ENCODE measurements around the gene NRP1.
"Not testable (repeated sequence)": the region's sequence is repeated elsewhere in the genome, so short reads cannot be mapped to it uniquely, and the experiment has no call there.

Gene NRP1

DNA sequence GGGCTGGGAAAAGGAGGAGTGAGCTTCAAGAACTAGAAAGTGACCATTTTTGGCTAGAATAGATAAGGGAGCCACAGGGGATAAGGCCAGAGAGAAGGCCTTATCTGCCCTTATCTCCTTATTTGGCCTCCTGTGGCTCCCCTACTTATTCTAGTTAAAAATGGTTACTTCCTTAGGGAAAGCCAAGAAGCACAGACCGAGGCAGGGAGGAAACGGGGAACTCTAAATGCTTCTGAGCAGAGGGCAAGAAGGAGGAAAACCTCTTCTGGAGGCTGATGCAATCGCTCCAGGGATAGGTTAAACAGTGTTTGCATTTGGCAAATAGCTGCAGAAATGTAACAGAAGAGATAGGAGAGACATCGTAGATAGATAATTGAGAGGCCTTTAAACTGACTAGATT lies 18.6 kb downstream of the NRP1 start:
- no peak for DNase-seq

DNA sequence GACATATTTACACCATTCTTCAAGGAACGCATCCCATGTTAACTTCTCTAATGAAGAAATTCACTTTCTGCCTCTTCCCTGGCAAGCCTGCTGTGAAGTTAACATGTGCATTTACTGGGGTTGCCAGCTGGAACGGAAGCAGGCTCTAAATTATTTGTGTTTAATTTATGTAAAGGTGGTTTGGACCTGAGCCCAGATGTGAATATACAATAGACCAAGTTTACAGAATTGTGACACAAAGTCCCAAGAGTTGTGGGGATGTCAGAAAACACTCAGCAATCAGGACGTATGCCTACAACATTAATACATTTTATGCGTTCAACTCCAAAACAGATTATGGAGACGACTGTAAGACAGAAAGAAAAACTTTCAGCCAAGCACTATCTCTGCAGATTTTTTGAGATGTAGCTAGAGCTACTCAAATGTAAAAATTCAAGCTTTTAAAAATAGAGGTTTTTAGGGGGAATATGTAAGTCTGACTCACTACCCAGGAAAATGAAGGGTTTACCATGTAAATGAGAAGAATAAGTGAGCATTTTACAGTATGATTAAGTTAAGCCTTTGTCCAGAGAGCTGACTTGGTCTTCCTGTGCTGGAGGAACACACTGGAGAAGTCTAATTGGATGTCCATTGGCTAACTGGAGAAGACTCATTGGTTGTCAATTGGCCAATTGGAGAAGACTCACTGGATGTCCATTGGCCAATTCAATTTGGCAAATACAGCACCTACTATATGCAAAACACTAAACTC lies 19.5 kb downstream of the NRP1 start:
- no peak for DNase-seq

DNA sequence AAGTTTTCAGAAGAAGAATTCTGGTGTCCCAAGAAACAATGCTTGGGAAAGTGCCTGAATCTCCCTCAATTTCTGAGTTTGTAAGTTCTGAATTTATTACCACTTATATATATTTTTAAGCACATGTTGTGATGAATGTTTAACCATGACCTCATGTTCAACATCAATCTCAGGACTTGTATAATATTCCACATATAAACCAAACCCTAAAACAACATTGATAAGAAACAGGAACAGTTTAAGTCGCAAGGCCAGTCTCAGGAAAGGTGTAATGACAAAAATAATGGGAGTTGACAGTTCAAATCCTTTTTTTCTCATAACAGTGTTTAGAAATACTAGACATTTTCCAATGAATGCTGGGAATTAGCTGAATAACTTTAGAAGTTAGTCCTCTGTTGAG lies 22.8 kb downstream of the NRP1 start:
- DNase-seq = no peak

DNA sequence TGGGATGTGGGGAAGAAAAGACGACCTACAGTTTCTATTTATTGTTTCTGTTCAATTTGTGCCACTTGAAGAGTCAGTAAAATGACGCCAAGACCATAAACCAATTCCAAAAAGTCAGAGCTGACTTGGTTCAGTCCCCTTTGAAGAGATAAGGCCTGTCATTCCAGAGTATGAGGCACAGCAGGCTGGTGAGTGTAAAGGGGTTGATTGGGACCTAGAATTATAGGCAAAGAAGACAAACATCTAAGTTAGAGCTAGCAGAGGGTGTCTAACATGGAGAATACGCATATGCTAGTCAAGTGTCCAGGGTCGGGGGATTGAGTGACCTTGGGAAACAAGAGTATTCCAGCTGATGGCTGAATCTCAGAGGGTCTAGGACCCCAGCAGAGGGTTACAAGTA lies 23.6 kb downstream of the NRP1 start:
- no peak for DNase-seq

DNA sequence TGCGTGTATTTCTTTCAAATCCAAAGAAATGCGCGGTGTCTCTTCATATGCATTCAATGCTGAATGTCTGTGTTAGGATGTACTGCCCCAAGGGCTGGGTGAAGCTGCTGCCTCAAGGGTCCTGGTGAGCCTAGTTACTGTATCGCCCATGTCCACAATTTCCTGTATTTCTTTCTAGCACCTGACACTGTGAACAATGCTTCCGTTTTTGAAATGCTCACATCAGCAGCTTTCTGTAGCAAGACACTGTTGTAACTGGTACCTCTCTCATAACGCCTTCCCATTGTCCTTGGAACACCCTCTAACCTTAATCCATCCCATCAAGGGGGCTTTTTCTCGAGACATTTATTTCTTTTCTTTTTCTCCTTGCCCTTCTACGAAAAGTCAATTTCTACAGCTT lies 25.1 kb downstream of the NRP1 start:
- DNase-seq = no peak

DNA sequence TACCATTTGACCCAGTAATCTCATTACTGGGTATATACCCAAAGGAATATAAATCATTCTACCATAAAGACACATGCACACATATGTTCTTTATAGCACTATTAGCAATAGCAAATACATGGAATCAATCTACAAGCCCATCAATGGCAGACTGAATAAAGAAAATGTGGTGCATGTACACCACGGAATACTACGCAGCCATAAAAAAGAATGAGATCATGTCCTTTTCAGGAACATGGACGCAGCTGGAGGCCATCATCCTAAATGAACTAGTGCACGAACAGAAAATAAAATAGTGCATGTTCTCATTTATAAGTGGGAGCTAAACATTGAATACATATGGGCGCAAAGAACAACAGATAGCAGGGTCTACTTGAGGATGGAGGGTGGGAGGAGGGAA lies 26.6 kb downstream of the NRP1 start:
- DNase-seq = no peak

DNA sequence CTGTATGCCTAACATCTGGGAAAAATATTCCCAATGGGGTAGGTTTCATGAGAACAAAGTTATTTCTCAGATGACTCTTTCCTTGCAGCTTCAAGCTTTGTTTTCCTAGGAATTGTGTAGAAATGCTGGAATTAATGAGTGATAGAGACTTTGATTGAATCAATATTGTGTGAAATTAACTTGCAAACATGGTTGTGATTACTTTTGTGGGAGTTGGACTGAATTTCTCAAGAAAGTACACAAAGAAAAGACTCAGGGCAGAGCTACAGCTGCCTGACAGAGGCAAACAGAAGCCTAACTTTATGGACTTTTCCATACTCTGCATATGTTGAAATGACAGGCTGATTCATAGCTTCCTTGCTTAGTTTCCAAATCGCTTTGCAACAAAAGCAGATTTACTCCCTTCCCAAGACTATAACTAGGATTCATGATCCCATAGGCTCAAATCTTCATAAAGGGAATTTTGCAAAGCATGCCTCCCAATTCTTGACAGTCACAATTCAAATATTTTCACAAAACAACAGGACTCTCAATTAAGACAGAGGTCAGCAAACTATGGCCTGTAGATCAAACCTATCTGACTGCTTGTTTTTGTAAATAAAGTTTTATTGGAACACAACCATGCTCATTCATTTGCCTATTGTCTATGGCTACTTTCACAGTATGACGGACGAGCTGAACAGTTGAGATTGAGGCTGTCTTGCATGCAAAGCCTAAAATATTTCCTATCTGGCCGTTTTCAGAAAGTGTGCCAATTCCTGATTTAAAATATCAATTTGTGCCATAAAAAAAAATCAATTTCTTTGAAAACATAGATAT lies 27.6 kb downstream of the NRP1 start:
- no peak for DNase-seq

DNA sequence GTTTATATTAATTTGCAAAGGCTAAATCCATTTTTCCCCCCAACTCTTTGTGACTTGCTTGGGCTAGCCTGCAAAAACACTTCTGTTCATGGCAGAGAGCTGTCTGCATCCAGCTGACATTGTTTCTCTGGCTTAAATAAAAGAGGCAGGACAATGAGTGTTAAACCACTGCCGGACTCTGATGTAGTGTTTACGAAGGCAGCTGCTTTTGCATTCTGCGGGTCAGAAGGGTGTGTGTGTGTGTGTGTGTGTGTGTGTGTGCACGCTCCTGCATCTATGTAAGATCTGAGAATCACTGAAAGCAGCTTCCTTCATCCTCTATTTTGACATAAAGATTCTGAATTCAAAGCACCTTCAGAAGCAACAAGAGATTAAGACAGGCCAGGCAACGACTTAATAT lies 28.3 kb downstream of the NRP1 start:
- no peak for DNase-seq

DNA sequence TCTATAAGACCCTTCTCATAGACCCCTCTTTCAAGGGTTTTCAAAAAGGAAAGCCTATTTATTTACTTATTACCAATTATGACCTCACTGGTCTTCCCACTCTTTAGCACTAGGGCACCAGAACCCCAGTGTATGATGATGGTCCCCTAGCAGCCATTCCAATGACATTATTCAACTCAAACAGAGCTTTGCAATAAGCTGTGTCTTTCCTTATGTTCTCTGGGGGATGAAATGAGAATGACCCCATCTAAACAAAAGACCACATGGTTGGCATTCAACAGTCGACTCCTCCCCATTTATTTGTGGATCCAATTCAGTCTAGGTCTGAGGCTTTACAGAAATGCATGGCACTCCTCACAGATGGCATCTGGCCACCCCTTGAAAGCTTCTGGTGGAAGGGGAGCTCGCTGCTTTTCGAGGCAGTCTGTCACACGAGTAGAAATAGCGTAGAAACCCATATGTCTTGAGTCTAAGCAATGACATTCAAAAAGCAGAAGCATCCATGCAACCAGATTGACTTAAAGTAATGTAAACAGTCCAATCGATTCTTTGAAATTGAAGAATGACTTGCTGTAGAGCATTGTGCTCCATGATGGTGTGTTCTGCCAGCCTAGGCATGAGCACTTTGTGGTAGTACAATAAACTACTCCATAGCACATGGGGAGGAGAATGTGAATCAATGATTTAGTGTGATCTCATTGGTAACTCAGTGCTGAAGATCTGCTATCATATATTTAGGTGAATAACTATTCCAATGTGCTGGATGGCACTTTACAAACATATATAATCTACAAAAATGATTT lies 29.8 kb downstream of the NRP1 start:
- DNase-seq = no peak

DNA sequence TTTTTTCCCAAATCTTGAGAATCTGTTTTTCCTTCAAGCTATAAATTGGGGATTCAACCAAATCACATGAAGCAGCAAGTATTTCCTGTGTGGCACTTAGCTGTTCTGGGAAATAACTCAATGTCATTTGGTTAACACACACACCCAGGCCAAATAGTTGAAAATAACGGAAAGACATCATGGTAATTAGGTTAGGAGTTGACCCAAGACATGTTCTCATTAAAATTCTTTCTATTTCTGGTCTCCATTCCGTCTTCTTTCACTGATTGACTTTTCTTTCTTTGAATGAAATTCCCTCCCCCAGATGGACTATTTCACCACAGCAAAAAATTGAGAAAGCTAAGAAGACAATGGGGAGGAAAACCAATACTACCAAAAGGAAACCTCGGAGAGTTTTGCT lies 30.5 kb downstream of the NRP1 start:
- DNase-seq = no peak

DNA sequence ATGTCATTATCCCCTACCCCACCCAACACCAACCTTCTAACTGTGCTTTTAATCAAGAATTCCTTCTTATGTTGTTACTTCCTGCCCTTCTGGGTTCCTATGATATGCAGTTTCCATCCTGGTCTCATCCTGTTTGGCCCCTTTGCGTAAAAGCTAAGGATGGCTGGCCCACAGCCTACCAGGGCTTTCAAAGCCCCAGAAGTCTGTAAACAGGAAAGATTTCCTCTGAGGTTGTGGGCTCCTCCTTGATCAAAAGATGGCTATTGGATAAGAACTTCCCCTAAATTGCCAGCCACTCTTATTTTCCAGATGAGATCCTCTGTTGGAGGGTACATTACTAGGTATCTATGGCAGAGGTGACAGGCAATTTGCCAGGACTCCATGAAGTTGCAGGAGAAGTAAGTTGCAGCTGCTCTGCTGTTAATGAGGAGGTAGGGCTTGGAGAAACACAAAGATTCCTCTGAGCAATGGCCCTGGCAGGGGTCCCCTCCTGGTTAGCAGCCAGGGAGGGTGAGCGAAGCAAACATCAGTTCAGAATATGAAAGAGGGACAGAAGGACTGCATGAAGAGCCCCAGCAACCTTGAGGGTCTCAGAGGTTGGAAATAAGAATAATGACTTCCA lies 32.1 kb downstream of the NRP1 start:
- no peak for DNase-seq

DNA sequence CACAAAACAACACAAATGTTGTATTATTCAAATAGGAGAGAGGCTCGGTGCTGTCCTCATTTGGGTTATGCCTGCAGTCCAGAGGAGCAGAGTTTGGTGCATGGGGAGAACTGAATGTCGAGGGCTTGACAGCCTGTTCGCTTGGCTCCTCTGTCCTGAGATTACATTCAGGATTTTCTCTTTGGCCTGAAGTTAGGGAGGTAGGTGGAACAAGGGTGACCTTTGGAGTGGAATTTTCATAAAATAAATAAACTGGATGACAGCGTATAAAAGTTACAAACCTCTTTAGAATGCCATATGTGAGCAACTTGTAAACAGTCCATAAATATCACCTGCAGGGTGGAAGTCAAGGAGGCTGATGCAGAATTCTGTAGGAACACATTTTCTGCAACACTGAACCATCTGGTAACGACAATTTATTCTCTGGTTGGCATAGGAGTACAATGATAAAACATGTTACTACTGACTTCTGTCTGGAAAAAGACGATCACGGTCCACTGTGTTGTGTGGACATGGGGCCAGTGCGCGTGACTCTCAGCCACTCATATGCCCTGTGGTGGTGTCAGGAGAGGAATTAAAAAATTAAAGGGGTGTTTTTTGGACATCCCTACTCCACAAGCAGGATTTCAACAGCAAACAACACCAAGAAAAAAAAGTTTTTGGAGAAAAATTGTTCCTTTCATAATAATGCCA lies 33.2 kb downstream of the NRP1 start:
- DNase-seq = no peak

DNA sequence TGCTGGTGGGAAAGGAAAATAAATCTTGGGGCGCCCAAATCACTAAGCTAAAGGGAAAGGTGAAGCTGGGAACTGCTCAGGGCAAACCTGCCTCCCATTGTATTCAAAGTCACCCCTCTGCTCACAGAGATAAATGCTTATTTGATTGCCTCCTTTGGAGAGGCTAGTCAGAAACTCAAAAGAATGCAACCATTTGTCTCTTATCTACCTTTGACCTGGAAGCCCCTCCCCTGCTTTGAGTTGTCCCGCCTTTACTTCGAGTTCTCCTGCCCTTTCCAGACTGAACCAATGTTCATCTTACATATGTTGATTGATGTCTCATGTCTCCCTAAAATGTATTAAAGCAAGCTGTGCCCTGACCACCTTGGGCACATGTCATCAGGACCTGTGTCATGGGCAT lies 33.9 kb downstream of the NRP1 start:
- not testable (repeated sequence) for DNase-seq

DNA sequence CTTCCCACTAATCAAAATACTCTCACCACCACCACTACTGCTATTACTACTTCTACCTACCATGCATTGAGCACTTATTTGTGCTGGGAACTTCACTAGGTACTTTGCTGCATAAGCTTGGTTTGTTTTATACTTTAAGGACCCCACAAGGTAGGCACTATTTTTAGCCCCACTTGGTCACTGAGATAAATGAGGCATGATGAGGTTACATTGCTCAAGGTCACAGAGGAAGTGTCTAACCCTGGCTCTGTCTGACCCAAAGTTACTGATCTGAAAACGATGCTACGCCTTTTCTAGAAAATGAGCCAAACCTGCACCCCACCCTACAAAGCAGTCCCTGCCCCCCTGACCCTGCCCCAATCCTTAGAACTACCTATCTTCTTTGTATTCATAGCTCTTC lies 35.6 kb downstream of the NRP1 start:
- DNase-seq = no peak

DNA sequence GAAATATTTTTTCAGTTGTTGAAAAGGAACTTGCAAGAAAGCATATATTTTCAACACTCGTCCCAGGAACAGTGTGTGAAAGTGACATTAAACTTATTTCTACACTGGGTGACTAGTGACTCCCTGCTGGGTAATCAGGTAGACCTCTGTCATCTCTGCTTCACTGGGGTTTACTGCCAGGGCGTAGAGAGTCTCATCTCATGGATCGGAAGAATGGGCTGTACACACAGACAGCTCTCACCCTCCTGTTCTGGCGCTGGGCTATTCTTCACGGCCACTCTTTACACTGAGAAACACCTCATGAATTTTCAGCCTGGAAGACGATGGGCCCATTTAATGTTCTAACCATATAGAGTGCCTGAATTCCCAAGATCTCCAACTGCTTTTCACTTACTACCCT lies 36.4 kb downstream of the NRP1 start:
- DNase-seq = no peak

DNA sequence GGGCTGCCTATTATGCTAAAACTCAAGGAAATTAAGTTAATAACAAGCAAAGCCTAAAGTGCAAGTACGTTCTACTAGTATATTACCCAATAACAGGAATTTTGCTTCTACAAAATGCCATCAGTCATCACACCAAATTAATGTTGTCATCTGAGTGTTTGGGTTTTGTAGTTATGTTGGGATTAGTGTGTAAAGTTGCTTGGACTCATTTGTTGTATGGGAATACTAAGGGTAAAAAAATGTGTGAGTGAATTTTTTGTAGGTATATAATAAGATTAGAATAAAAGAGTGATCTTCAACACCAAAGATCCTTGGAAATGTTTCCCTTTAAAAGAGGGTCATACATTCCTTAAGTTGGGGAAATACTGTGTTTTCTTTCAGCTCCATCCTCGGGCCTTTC lies 38.6 kb downstream of the NRP1 start:
- DNase-seq = no peak

DNA sequence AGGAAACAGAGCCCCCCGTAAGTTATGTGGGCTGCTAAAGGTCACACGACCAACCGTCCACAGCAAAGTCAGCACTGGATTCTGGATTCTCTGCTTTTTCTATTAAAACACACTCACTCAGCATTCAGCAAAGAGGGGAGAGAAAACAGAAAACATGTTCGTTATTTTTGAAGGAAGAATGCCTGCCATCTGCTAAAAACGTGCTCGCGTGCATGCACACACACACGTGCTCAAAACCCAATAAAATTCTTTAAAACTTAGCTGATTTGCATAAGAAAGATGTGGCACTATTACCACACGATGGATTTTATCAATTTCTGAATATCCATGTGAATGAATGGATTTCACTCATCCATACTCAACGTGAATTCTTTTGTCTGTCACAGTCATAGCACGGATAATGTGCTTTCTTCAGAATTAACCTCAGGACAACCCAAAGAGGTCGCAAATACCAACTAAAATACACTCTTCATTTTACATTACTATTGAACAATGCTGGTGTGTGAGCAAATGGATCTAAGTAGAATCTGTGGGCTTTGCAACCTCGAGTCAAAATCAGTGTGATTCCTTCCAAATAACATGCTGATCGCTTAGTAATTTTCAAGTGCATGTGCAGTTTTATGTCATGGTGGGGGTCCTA lies 40.8 kb downstream of the NRP1 start:
- DNase-seq = no peak

DNA sequence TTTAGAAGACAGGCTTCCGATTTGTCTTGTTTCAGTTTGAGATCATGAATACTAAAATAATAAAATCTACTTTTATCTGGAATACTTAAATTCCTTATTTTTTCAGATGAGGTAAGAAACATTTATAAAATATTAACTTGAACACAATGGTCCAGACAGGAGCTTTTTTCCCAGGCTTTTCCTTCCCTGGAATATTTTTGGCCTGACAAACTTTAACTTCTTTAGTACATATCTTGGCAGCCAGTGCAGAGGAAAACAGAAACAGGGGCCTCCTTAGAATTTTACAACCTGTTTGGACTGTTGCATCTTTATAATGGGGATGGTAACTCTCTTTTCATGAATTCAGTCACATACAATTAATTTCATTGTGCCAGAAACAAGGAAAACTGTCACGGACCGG lies 41.4 kb downstream of the NRP1 start:
- DNase-seq = no peak

DNA sequence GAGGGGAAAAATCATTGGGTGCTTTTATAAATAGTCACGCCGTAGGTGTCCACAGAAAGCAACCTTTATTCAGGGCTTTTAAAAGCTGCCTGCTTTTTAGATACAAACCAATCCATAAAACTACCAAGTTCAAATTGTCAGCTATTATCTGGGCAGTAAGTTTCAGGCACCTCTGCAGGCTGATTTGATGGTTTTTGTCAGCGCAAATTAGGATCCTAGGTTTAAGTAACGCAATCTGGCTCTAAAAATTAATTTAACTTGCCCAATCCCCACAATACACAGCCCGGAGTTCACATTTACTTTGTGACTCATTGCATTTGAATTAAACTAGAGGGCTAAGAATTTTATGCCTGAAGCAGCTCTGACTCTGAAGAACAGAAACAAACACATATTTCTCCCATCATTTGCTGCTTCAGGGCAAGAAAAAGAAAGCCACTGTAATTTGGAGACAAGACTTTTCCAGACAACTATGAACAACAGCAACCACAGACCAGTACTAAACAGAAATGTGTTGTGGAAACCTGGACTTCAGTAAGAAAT lies 43.3 kb downstream of the NRP1 start:
- no peak for DNase-seq

DNA sequence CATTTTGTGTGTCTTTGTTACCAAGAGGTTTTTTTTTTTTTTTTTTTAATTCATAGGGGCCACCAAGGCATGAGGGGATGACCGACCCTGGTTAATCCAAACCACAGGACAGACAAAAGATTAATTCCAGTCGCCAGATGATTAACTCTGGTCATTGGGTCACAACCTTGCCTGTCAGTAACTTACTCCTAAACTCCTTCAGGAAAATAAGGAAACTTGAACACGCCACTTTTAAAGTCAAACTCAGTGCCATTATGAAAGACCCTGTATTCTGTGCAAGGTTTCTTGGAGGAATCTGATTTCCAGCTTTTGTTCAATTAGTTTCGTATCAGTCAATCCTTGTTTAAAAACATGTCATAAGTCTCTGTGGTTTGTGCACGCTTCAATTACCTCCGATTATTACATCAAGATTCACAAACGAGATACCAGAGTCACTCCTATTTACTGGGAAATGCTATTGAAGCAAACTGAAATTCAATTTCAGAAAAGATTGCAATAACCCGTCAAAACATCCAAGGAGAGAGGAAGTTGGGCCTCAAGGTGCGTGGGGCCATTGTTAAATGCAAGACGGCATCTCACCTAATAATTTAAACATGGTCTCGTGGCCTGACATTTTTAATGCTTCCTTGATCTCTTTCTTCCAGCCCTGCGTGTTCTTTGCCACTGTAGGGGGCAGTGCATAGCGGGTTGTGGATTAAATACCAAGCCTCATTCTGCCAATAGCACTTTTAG lies 44.0 kb downstream of the NRP1 start:
- DNase-seq = no peak

DNA sequence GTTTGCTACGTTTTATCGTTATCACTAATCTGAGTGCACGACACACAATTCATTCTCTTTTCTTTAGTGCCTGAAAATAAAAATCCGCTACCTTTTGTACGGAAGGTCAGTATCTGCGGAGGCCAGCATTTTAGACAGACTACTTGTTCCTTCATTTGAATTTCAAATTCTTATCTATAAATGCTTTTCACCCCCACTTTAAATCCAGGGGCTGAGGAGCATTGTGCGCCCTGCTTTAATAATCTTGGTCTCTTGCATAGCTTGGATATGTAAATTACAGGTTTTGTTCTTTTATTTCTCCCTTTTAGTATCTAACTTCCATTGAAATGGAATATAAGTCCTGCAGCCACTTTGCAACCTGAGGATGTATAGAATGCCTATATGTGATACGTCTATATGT lies 44.7 kb downstream of the NRP1 start:
- DNase-seq = no peak
